Measurements from ENCODE around the gene ALDH3B1. TPM values are rescaled to one million over a fixed set of nuclear protein-coding genes. Genes with fewer than 3 reads are reported as not detected.

The ALDH3B1 gene
- total RNA-seq, 4 donors from 2014 or later, result 5.4 to 11.6 (median 6.4) TPM

- no peak overlapping the region for H3K4me3 ChIP-seq (ENCODE audit: low read depth, poor library complexity, severe bottlenecking)
- intact Hi-C loops (cut with DNase I; ENCODE audit: low total_unique reads), result no loop called here
- 90 to 91% methylated on average over 11 of the region's 11 CpGs for WGBS, 2 donors
- no peak for DNase-seq (ENCODE audit: low spot score in 2 of 2)
- no peak for TF ChIP-seq CTCF (IDR thresholded peaks at IDR 0.05)
Measured at GRCh38 chr11:68076371-68077042, 66.4 kb downstream of the ALDH3B1 start.

- 80 to 82% methylated on average over 8 of the region's 8 CpGs for WGBS, 2 donors
Measured at GRCh38 chr11:68077617-68078582, 67.8 kb downstream of the ALDH3B1 start.

More at GRCh38 chr11:68077617-68078582, 67.8 kb downstream of the ALDH3B1 start:
- intact Hi-C loops (cut with DNase I; ENCODE audit: low total_unique reads), result no loop called here
- no peak for TF ChIP-seq CTCF (IDR thresholded peaks at IDR 0.05)
- no peak for TF ChIP-seq POLR2A (IDR thresholded peaks at IDR 0.05)
- no peak overlapping the region for H3K4me3 ChIP-seq (ENCODE audit: low read depth, poor library complexity, severe bottlenecking)
- DNase-seq (ENCODE audit: low spot score in 2 of 2), result no peak

Small RNA genes lying within 50 kb of the gene (microRNA-seq; reads per million reads assigned to microRNA genes)
- gene MIR4691 (ENCODE audit: borderline number of aligned reads in 1 of 2, borderline replicate concordance in 2 of 2) (0 reads per million in 2 donors), gene MIR6753 (ENCODE audit: borderline number of aligned reads in 1 of 2, borderline replicate concordance in 2 of 2) (0 reads per million in 2 donors), gene MIR7113 (ENCODE audit: borderline number of aligned reads in 1 of 2, borderline replicate concordance in 2 of 2) (0 to 0.68 reads per million in 2 donors)

Other genes with a start within 250 kb of the ALDH3B1 start
- gene UNC93B1, start 6.2 kb upstream of the ALDH3B1 start, total RNA-seq, result 10 to 100 TPM; 29.2 to 47.2 (median 44.3) TPM
- gene NDUFS8, start 20.4 kb downstream of the ALDH3B1 start, total RNA-seq, result 100 to 1,000 TPM; 136 to 206 (median 159) TPM
- 10 to 100 TPM; 29.6 to 57.1 (median 34.8) TPM for gene TCIRG1, start 28.7 kb downstream of the ALDH3B1 start, total RNA-seq
- 10 to 100 TPM in 3 of 4 donors, 1 to 10 TPM in 1; 5.9 to 15.6 (median 13.1) TPM for gene CHKA, start 111.1 kb downstream of the ALDH3B1 start, total RNA-seq
- gene KMT5B, start 203.0 kb downstream of the ALDH3B1 start, total RNA-seq, result 10 to 100 TPM; 26.3 to 34.9 (median 34.0) TPM

All from lower leg skin (tissue), 4 donors.